GM21576 (cell line): Measurements from ENCODE around the gene WASF2.
"Not testable (repeated sequence)": the region's sequence is repeated elsewhere in the genome, so short reads cannot be mapped to it uniquely, and the experiment has no call there.

Experiments
- ATAC-seq: cut with Tn5 transposase; IDR thresholded peaks from one replicate; pipeline ENCODE4 v1.9.1; 2021; ENCODE audit warnings: mild to moderate bottlenecking, moderate library complexity; ENCODE audit not compliant: unreplicated experiment

Gene WASF2

GRCh38 chr1:27489973-27490741 lies at the start of gene WASF2:
Gene WASF2, minus strand, starts transcription at chr1:27490167. Its CDS starts 61,277 bp downstream, at chr1:27428890.
- ATAC-seq: peak; percentile 80

DNA sequence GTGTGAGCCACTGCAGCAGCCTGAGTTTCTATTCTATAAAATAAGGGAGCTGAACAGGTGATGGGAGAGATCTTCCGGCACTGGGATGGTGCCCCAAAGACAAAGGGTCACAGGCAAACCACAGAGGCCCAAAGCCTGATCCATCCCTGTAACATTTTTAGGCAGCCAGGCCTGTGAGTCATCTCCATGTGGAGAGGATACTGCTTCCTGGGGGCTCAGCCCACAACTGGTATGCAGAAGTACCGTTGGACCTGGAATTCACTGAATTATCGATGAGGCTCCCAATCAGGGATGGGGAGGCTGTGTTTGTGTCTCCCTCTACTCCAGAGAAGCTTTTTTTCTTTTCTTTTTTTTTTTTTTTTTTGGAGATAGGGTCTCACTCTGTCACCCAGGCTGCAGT lies 48.8 kb upstream of the WASF2 start:
- no peak for ATAC-seq

DNA sequence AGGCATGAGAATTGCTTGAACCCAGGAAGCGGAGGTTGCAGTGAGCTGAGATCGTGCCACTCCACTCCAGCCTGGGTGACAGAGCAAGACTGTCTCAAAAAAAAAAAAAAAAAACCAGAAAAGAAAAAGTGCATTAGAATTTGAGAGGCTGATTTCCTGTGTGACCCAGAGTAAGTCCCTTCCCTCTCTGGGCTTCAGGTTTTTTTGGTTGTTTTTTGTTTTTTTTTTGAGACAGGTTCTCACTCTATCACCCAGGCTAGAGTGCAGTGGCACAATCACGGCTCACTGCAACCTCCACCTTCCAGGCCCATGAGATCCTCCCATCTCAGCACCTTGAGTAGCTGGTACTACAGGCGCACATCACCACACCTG lies 48.3 kb upstream of the WASF2 start:
- not testable (repeated sequence) for ATAC-seq

DNA sequence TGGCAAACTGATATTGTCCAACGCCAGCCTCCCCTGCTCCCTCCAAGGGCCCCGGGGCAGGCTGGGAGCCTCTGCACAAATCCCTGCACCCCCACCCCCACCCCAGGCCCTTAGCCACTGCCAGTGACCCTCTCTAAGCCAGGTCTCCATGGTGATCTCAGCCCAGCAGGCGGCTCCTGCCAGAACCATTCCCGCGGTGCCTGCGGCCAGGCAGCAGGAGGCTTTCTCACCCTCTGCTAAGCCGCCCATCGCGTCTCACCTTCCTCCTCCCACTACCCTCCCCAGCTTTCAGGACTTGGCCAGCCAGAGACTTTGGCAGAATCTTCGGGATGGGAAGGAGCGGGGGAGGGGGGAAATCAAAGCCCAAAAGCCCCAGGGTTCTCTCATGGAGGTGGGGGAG lies 46.8 kb upstream of the WASF2 start:
- ATAC-seq: no peak

DNA sequence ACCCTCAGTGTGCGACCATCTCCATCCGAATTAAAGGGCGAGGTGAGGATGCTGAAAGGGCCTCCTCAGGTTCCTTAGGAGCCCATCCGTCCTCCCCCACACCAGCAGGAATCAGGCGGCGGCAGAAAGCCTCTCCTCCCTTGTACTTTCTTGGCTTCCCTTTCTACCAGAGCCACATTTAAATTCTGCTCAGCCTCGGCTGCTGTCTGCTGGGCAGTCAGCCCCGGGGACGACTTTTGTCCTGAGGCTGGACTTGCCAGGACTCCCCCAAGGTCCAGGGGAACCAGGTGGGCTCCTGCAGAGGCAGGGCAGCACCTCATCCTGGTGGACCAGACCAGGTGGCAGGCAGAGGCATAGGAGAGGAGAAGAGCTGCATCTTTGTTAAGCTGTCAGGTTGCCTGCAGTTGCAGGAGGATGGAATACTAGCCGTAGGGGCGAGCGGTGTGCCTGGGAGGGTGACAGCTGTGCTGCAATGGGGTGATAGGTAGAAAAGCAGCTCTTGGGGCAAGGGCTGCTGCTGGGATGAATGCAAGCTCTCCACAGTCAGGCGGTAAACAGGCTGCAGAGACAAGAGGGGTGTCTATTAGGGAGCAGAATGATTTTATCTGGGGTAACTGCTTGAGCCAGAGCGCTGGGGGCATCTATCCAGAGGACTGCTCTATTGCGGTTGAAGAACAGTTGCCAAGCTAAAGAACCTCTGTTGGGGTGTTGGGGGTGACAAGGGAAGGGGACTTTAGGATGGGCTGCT lies 46.2 kb upstream of the WASF2 start:
- ATAC-seq: no peak

GRCh38 chr1:27535386-27535785 lies 45.4 kb upstream of the WASF2 start:
- no peak for ATAC-seq

DNA sequence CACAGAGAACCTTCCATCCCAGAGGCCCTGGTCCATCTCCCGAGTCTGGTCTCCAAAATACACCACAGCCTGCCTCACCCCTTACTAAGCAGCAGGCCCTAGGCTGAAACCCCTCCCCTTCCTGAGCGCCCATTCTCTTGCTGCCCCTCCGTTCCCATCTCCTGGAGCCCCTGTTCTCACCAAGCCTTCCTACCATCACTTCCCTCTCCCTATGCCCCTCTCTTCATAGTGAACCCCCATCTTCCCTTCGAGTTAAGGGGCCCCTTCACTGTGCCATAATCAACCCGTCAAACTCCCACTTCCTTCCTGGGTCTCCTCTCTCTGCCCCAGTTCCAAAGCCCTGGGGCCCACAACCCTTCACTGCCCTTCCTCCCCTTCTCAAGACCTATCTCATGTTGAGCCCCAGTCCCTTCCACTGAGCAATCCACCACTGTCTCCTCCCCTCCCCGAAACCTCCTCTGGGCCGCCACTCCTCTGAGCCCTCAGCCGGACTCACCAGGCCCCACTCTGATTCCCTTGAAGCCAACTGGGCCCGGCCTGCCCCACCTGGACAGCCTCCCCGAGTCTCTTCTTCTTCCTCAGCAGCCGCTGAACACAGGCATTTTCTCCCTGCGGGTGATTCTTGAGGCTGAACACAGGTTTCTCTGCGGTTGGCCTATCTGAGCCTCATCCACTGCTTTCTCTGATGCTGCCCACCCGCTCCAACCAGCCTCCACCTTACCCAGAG lies 42.2 kb upstream of the WASF2 start:
- no peak for ATAC-seq

DNA sequence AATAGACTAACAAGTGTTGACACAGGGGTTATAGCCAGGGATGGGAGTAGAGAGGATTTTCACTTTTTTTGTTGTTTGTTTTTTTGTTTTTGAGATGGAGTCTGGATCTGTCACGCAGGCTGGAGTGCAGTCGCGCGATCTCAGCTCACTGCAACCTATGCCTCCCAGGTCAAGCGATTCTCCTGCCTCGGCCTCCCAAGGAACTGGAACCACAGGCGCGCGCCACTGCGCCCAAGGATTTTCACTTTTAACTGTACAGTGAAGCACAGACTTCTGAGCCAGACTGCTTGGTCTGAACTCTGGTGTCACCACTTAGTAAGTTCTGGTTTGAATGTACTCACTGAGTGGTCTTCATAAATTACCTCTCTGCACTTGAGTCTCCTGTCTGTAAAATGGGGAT lies 40.2 kb upstream of the WASF2 start:
- no peak for ATAC-seq

- no peak for ATAC-seq
Observed at GRCh38 chr1:27529704-27530018, 39.7 kb upstream of the WASF2 start.

DNA sequence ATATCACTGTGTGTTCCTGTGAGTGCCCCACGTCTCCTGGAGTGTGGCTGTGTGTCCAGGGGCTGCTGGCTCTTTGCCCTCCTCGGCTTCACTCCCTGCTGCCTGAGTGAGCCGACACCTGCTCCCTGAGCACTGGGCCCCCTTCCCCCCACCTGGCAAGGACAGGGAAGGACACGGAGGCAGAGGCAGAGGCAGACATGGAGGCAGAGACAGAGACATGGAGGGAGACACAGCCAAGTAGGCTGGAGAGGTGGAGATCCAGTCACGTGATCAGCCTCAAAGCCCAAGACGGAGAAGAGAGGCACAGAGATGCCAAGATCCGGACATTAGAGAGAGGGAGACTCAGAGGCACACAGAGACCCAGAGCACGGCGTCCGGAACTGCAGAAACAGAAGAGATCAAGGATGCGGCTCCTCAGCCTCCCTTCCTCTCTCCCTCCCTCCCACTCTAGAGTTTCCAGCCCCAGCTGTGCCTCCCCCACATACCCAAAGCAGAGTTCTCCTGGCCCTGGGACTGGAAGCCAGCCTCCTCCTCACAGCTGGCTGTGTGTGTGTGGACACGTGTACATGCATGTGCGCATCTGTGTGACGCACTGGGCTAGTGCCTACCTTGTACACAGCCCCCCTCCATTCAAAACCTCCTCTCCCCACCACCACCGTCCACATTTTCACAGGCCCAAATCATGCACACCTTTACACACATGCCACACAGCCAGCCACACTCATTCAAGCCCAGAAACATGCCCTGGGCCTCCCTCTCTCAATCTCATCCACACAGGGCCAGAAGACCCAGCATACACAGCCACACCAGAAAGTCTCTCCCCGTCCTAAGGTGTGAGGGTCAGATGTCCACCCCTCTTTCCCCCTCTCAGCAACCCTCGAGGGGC lies 39.1 kb upstream of the WASF2 start:
- ATAC-seq: no peak

GRCh38 chr1:27527890-27528817 lies 38.2 kb upstream of the WASF2 start:
- ATAC-seq: no peak

GRCh38 chr1:27527223-27527889 lies 37.4 kb upstream of the WASF2 start:
- ATAC-seq: no peak

DNA sequence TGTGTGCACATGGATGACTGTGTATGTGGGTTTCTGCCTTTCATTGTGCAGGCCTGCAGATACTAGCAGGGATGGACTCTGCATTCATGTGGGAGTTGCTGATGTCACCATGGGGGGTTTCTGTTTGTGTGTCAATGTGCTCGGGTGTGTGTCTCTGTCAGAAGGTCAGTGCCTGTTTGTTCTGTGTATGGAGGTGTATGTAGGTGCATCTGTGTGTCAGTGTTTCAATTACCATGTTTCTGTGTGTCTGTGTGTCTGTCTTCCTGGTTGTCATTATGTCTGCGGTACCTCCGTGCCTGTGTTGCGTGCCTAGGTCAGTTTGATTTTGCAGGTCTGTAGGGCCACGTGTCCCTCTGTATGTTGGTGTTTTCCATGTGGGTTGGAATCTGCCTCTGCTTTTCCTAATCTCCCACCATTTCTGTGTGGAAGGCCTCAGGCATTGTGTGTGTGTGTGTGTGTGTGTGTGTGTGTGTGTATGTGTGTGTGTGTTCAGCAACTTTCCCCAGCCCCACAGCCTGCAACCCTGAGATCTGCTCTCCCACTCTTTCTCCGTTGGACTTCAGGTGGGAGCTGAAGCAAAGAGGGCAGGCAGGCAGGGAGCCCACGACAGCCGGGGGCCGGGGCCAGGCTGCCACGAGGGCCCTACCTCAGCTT lies 36.7 kb upstream of the WASF2 start:
- ATAC-seq: no peak

- no peak for ATAC-seq
Observed at GRCh38 chr1:27525296-27526272, 35.6 kb upstream of the WASF2 start.

- ATAC-seq: no peak
Observed at GRCh38 chr1:27523337-27524020, 33.5 kb upstream of the WASF2 start.

DNA sequence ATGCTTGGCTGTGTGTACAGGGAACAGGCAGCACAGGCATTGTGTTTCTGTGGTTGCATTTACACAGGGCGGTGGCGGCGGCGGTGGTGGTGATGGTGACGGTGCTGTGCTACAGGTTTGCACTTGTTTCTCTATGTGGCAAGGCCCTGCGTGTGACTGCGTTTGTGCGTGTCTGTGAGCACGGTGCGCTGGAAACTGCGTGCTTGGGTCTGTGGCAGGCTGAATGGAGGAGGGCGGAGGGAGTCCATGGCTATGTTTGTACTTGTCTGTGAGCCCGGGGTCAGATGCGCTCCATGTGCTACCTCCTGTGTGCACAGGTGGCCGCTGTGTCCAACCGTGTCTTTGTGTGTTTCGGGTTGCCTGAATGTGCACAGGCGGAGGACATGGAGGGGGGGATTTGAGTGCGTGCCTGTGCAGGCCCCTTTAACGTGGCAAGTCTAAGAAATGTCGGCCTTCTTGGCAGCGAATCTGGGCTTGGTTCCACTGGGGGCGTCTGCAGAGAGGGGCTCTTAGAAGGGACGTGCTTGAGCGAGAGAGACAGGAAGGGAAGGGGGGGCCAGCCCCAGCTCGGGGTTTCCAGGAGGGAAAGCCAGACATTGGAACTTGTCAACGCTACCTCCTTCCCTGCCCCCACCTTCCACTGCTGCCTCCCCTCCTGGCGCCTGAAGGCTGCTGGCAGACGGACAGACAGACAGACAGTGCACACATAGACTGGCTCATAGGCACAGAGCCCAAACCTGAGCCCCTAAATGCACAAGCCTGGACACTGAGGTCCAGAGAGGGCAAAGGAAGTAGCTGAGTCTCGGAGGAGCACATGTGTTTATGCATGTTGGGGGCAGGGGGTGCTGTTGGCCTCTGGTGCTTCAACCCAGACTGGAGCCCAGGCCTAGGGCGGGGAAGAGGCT lies 32.7 kb upstream of the WASF2 start:
- no peak for ATAC-seq
